Measurements from ENCODE around the gene EIF5AL1.

Gene EIF5AL1

GRCh38 chr10:79561257-79561656 is 48.9 kb downstream of the EIF5AL1 start:
- DNase-seq: no peak

GRCh38 chr10:79562135-79562756 is 49.9 kb downstream of the EIF5AL1 start:
- DNase-seq: peak; percentile 43 to 55

- DNase-seq: no peak
Measured at GRCh38 chr10:79563426-79563825, 51.1 kb downstream of the EIF5AL1 start.

Data from CD4-positive, alpha-beta T cell treated with Interleukin-1 beta for 1 hour (primary cell).